Kidney (tissue), 14 donors: ENCODE results near the gene AP1S1. TPM values are rescaled to one million over a fixed set of nuclear protein-coding genes. Genes with fewer than 3 reads are reported as not detected.

Experiments
- DNase-seq, 5 donors: peaks; one replicate each; pipeline ENCODE4 v3.0.0-alpha.2; 2013 to 2020
- FAIRE-seq: peaks from 2 replicates; lab custom pipeline; 2012; peaks lifted over from hg19 to GRCh38; lab: Jason Lieb, UNC
- H3K27ac ChIP-seq, 2 donors: one replicate each; pipeline ENCODE4 v1.7.0; 2013; ENCODE audit warnings: low read depth in 2 of 2, low read length in 2 of 2, inconsistent platforms in 1 of 2
- H3K27me3 ChIP-seq: one replicate; pipeline ENCODE4 v1.7.1; 2013; ENCODE audit warnings: low read length, inconsistent platforms; ENCODE audit not compliant: control insufficient read depth, insufficient read depth
- H3K36me3 ChIP-seq, 3 donors: one replicate each; pipeline versions ENCODE4 v1.7.0 to v1.7.1; 2013; ENCODE audit warnings: low read length in 3 of 3, control low read depth in 1 of 3, inconsistent platforms in 1 of 3; ENCODE audit not compliant: insufficient read depth in 3 of 3, control insufficient read depth in 2 of 3
- H3K4me1 ChIP-seq, 3 donors: one replicate each; pipeline versions ENCODE4 v1.7.0 to v1.7.1; 2013; ENCODE audit warnings: low read length in 3 of 3, inconsistent platforms in 1 of 3, low read depth in 1 of 3; ENCODE audit not compliant: control insufficient read depth in 2 of 3, insufficient read depth in 2 of 3
- H3K4me3 ChIP-seq, 3 donors: one replicate each; pipeline versions ENCODE4 v1.7.0 to v1.8.1; 2013; ENCODE audit warnings: low read length in 3 of 3, control low read depth in 1 of 3, inconsistent platforms in 1 of 3
- H3K9ac ChIP-seq, 3 donors: one replicate each; pipeline versions ENCODE4 v1.7.0 to v1.7.1; 2013; ENCODE audit warnings: low read length in 3 of 3, control low read depth in 1 of 3, inconsistent platforms in 1 of 3
- H3K9me3 ChIP-seq, 3 donors: one replicate each; pipeline versions ENCODE4 v1.7.0 to v1.7.1; 2013; ENCODE audit warnings: low read length in 3 of 3, control low read depth in 1 of 3, inconsistent platforms in 1 of 3; ENCODE audit not compliant: control insufficient read depth in 2 of 3, insufficient read depth in 1 of 3
- intact Hi-C: fragments of 100-400 bp; cut with DNase I; formaldehyde crosslinking; loops from one replicate; pipeline ENCODE4 v1.11.1; 2022
- polyA plus RNA-seq: library from polyadenylated mRNA; stranded (reverse); fragments of 350-450 nt; fragmentation: Illumina TruSeq; extraction: RNeasy Lipid Tissue Mini Kit (QIAGEN cat#74804); gene quantifications from one replicate; pipeline ENCODE4 v1.2.3, GENCODE V29; 2014; ENCODE audit warnings: low read depth, low replicate concordance; ENCODE audit not compliant: insufficient read depth
- total RNA-seq: library from RNA; stranded (reverse); fragmentation: NEBNext Ultra II Directional; extraction: Animal tissue kit (Norgen Biotek cat#: 25700); gene quantifications from one replicate; pipeline ENCODE4 v1.2.1, GENCODE V29; 2021
- TF ChIP-seq, protein P1 (sequence below): IDR thresholded peaks from 3 replicates; pipeline ENCODE4 v1.5.1; 2012; ENCODE audit warnings: mild to moderate bottlenecking, moderate library complexity, borderline replicate concordance; ENCODE audit not compliant: insufficient read depth; ENCODE audit errors: extremely low read depth
- donor health status: control.
- donor health status: control.
- donor health status: control.
- donor health status: control.
- donor health status: control.
- donor health status: DM: yes; HTN: yes; CAD: no.
- donor health status: Normal renal cell carcinoma (clear cell type).

The AP1S1 gene
- total and polyA plus RNA-seq, 2 donors from 2014 or later: 50.4 to 133 TPM

DNA sequence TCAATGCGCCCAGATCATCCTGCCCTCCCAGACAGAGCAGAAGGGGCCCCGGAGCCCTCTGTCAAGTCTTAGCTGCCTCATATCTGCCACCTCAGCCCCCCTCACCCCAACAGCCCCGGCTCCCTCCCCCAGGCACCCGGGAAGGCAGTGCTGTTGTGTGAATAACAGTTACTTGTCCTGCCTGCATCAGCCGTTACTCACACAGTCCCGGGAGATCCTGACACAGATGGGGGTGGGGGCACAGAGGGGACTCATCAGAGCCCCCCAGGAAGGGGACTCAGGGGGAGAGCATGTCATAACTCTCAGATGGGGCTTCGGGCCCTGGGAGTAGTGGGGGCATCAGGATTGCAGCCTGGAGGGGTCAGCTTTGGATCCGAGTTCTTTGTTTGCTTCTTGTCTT is 39.8 kb upstream of the AP1S1 start:
- H3K9me3 ChIP-seq: no peaks in the 10 kb centered on the region
- H3K9ac ChIP-seq: no peak overlapping the region
- FAIRE-seq (no peak), DNase-seq (no peak)
- H3K36me3 ChIP-seq: no peaks in the 10 kb centered on the region
- H3K4me1 ChIP-seq: peaks cover 0 to 3% (median 0%) of the 10 kb centered on the region in 3 donors
- H3K27ac ChIP-seq: no peak overlapping the region
- TF ChIP-seq, protein P1, sequence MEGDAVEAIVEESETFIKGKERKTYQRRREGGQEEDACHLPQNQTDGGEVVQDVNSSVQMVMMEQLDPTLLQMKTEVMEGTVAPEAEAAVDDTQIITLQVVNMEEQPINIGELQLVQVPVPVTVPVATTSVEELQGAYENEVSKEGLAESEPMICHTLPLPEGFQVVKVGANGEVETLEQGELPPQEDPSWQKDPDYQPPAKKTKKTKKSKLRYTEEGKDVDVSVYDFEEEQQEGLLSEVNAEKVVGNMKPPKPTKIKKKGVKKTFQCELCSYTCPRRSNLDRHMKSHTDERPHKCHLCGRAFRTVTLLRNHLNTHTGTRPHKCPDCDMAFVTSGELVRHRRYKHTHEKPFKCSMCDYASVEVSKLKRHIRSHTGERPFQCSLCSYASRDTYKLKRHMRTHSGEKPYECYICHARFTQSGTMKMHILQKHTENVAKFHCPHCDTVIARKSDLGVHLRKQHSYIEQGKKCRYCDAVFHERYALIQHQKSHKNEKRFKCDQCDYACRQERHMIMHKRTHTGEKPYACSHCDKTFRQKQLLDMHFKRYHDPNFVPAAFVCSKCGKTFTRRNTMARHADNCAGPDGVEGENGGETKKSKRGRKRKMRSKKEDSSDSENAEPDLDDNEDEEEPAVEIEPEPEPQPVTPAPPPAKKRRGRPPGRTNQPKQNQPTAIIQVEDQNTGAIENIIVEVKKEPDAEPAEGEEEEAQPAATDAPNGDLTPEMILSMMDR: no peak
- H3K4me3 ChIP-seq: no peak overlapping the region
- intact Hi-C loops: no loop called here
- no peaks in the 10 kb centered on the region for H3K27me3 ChIP-seq

DNA sequence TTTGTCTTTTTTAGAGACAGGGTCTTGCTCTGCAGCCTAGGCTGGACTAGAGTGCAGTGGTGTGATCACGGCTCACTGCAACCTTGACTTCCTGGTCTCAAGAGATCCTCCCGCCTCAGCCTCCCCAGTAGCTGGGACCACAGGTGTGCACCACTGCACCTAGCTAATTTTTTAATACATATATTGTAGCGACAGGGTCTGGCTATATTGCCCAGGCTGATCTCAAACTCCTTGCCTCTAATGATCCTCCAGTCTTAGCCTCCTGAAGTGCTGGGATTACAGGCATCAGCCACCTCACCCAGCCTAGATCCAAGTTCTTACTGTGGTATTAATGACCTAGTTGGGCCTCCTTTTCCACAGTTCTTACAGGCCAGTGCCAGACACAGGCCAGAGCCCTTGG is 39.1 kb upstream of the AP1S1 start:
- DNase-seq (no peak), FAIRE-seq (no peak)
- Histone ChIP-seq H3K36me3 (no peaks in the 10 kb centered on the region), H3K9me3 (no peaks in the 10 kb centered on the region), H3K27ac (no peak overlapping the region), H3K4me1 (peaks cover 0 to 3% (median 0%) of the 10 kb centered on the region in 3 donors), H3K27me3 (no peaks in the 10 kb centered on the region), H3K9ac (no peak overlapping the region), H3K4me3 (no peak overlapping the region)
- TF ChIP-seq, protein P1: no peak
- intact Hi-C loops: no loop called here

- H3K9ac ChIP-seq: no peak overlapping the region
- TF ChIP-seq, protein P1: no peak
- H3K36me3 ChIP-seq: no peaks in the 10 kb centered on the region
- no peaks in the 10 kb centered on the region for H3K27me3 ChIP-seq
- H3K9me3 ChIP-seq: no peaks in the 10 kb centered on the region
- no peak for FAIRE-seq
- DNase-seq: no peak
- intact Hi-C loops: no loop called here
- no peak overlapping the region for H3K27ac ChIP-seq
- no peak overlapping the region for H3K4me3 ChIP-seq
- peaks cover 0 to 1% (median 0%) of the 10 kb centered on the region in 3 donors for H3K4me1 ChIP-seq
Measured at GRCh38 chr7:101116898-101117297, 37.4 kb upstream of the AP1S1 start.

GRCh38 chr7:101118856-101119255 is 35.4 kb upstream of the AP1S1 start:
- intact Hi-C loops: no loop called here
- Histone ChIP-seq H3K9ac (no peak overlapping the region), H3K27me3 (no peaks in the 10 kb centered on the region), H3K9me3 (no peaks in the 10 kb centered on the region), H3K27ac (no peak overlapping the region), H3K4me1 (peaks cover 0 to 2% (median 0%) of the 10 kb centered on the region in 3 donors), H3K4me3 (no peak overlapping the region), H3K36me3 (no peaks in the 10 kb centered on the region)
- TF ChIP-seq, protein P1: no peak
- DNase-seq: no peak
- FAIRE-seq: no peak
